ENCODE measurements around the gene RASAL1. TPM values are rescaled to one million over a fixed set of nuclear protein-coding genes. Genes with fewer than 3 reads are reported as not detected.

The RASAL1 gene
- total and polyA plus RNA-seq, 2 donors (not counting 1 experiment from before 2014, with no cell fraction given): 0.10 to 11.0 TPM

- POLR2A ChIA-PET: no interaction called here
- Histone ChIP-seq H3K27me3 (replicated peaks in 1 of 4; ENCODE audit: control extremely low read depth in 1 of 4, control insufficient read depth in 3 of 4, insufficient read depth in 4 of 4, low read length in 3 of 4) (no peaks in the 10 kb centered on the region), H3K36me3 (replicated peaks in 1 of 2; ENCODE audit: control extremely low read depth in 1 of 2, control insufficient read depth in 1 of 2, extremely low read depth in 1 of 2, insufficient read depth in 2 of 2, low read length in 1 of 2) (peaks cover 1 to 20% of the 10 kb centered on the region in 2 experiments), H3K27ac (ENCODE audit: low read length in 2 of 2) (peak overlapping the region in 1 of 2 donors; percentile 60), H3K79me2 (ENCODE audit: control insufficient read depth, insufficient read depth, low read length) (peaks cover 90% of the 10 kb centered on the region), H3K4me1 (ENCODE audit: control insufficient read depth in 2 of 2, insufficient read depth in 2 of 2, low read length in 2 of 2) (peaks cover 94% of the 10 kb centered on the region in 2 donors), H3K9ac (ENCODE audit: low read length) (no peak overlapping the region), H4K20me1 (ENCODE audit: control insufficient read depth, insufficient read depth, low read length, poor library complexity, severe bottlenecking) (no peaks in the 10 kb centered on the region), H3K9me3 (ENCODE audit: control extremely low read depth in 1 of 3, control insufficient read depth in 2 of 3, insufficient read depth in 1 of 3, low read length in 2 of 3) (no peaks in the 10 kb centered on the region), H2AFZ (ENCODE audit: insufficient read depth, low read depth, low read length, poor library complexity, severe bottlenecking) (no peak overlapping the region), H3K4me3 (ENCODE audit: control extremely low read depth in 1 of 5, extremely low read depth in 1 of 5, insufficient read depth in 1 of 5, low read depth in 2 of 5, low read length in 4 of 5) (no peak overlapping the region), H3K4me2 (replicated peaks; ENCODE audit: low read depth, low read length, poor library complexity, severe bottlenecking) (no peak overlapping the region)
- no peak for ATAC-seq (ENCODE audit: low read depth)
- intact Hi-C loops (cut with micrococcal nuclease): no loop called here
- DNase-seq: no peak
- H3K9me3 Mint-ChIP-seq (ENCODE audit: insufficient read depth): no peaks in the 10 kb centered on the region
- no peak overlapping the region for H3K4me3 Mint-ChIP-seq
- H3K4me1 Mint-ChIP-seq: peaks cover 80% of the 10 kb centered on the region
- H3K27me3 Mint-ChIP-seq: no peaks in the 10 kb centered on the region
- CTCF ChIA-PET: interaction anchor here (0.8 to 5.3 kb wide), 6 partner anchors 8 to 125 kb away, joined by 3 to 33 read pairs (median 5); no protein-coding TSS in a partner anchor
- TF ChIP-seq, protein P1, sequence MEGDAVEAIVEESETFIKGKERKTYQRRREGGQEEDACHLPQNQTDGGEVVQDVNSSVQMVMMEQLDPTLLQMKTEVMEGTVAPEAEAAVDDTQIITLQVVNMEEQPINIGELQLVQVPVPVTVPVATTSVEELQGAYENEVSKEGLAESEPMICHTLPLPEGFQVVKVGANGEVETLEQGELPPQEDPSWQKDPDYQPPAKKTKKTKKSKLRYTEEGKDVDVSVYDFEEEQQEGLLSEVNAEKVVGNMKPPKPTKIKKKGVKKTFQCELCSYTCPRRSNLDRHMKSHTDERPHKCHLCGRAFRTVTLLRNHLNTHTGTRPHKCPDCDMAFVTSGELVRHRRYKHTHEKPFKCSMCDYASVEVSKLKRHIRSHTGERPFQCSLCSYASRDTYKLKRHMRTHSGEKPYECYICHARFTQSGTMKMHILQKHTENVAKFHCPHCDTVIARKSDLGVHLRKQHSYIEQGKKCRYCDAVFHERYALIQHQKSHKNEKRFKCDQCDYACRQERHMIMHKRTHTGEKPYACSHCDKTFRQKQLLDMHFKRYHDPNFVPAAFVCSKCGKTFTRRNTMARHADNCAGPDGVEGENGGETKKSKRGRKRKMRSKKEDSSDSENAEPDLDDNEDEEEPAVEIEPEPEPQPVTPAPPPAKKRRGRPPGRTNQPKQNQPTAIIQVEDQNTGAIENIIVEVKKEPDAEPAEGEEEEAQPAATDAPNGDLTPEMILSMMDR (IDR thresholded peaks at IDR 0.05): no peak
- TF ChIP-seq EZH2 (IDR thresholded peaks at IDR 0.05; ENCODE audit: borderline replicate concordance, insufficient read depth, low read depth, low read length, poor library complexity, severe bottlenecking): no peak
- peak overlapping the region; percentile 70 for H3K27ac Mint-ChIP-seq
- WGBS (ENCODE audit: insufficient coverage): 100% methylated on average over 1 of the region's 4 CpGs
These were observed 53.7 kb downstream of the RASAL1 start for GRCh38 chr12:113081873-113082272.

DNA sequence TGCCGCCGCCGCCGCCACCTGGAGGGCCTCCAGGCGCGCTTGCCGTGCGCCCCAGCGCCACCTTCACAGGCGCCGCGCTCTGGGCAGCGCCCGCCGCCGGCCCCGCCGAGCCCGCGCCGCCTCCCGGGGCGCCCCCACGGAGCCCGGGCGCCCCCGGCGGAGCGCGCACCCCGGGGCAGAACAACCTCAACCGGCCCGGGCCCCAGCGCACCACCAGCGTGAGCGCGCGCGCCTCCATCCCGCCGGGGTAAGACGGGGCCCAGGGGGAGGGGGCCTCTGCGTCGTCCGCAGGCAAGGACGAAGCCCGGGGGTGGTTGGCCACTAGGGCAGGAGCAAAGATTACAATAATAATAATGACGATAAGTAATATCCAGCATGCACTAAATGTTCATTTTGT, 57.7 kb downstream of the RASAL1 start:
- ChIA-PET CTCF (interaction anchor here (5.3 kb wide), 1 partner anchor 28 kb away, joined by 33 read pairs; no protein-coding TSS in a partner anchor), POLR2A (no interaction called here)
- TF ChIP-seq EZH2 (IDR thresholded peaks at IDR 0.05; ENCODE audit: borderline replicate concordance, insufficient read depth, low read depth, low read length, poor library complexity, severe bottlenecking): no peak
- TF ChIP-seq, protein P1 (IDR thresholded peaks at IDR 0.05): no peak
- Histone ChIP-seq H3K9me3 (ENCODE audit: control extremely low read depth in 1 of 3, control insufficient read depth in 2 of 3, insufficient read depth in 1 of 3, low read length in 2 of 3) (no peaks in the 10 kb centered on the region), H3K4me2 (replicated peaks; ENCODE audit: low read depth, low read length, poor library complexity, severe bottlenecking) (peak overlapping the region; percentile 69), H2AFZ (ENCODE audit: insufficient read depth, low read depth, low read length, poor library complexity, severe bottlenecking) (peak overlapping the region; percentile 55), H3K36me3 (replicated peaks in 1 of 2; ENCODE audit: control extremely low read depth in 1 of 2, control insufficient read depth in 1 of 2, extremely low read depth in 1 of 2, insufficient read depth in 2 of 2, low read length in 1 of 2) (peaks cover 0 to 18% of the 10 kb centered on the region in 2 experiments), H3K9ac (ENCODE audit: low read length) (no peak overlapping the region), H3K27ac (ENCODE audit: low read length in 2 of 2) (peak overlapping the region in 1 of 2 donors; percentile 92), H4K20me1 (ENCODE audit: control insufficient read depth, insufficient read depth, low read length, poor library complexity, severe bottlenecking) (no peaks in the 10 kb centered on the region), H3K4me1 (ENCODE audit: control insufficient read depth in 2 of 2, insufficient read depth in 2 of 2, low read length in 2 of 2) (peaks cover 92 to 95% of the 10 kb centered on the region in 2 donors), H3K4me3 (ENCODE audit: control extremely low read depth in 1 of 5, extremely low read depth in 1 of 5, insufficient read depth in 1 of 5, low read depth in 2 of 5, low read length in 4 of 5) (peak overlapping the region in 2 of 5 experiments; percentile 18 to 28), H3K79me2 (ENCODE audit: control insufficient read depth, insufficient read depth, low read length) (peaks cover 87% of the 10 kb centered on the region), H3K27me3 (replicated peaks in 1 of 4; ENCODE audit: control extremely low read depth in 1 of 4, control insufficient read depth in 3 of 4, insufficient read depth in 4 of 4, low read length in 3 of 4) (no peaks in the 10 kb centered on the region)
- no peaks in the 10 kb centered on the region for H3K27me3 Mint-ChIP-seq
- 21% methylated on average over 34 of the region's 48 CpGs for WGBS (ENCODE audit: insufficient coverage)
- intact Hi-C loops (cut with micrococcal nuclease): loop anchor here (5.0 kb wide), 3 partner anchors 94 to 144 kb away; partner anchors contain the start of genes OAS2 and TPCN1
- DNase-seq (no peak), ATAC-seq (ENCODE audit: low read depth) (no peak)
- H3K4me1 Mint-ChIP-seq: peaks cover 84% of the 10 kb centered on the region
- H3K27ac Mint-ChIP-seq: peak overlapping the region; percentile 76
- peak overlapping the region; percentile 74 for H3K4me3 Mint-ChIP-seq
- no peaks in the 10 kb centered on the region for H3K9me3 Mint-ChIP-seq (ENCODE audit: insufficient read depth)
